Measurements from ENCODE around the gene TPCN2.
A peak's percentile ranks its signal among the peaks of the same experiment; 100 is the strongest.
"Not testable (repeated sequence)": the region's sequence is repeated elsewhere in the genome, so short reads cannot be mapped to it uniquely, and the experiment has no call there.

The TPCN2 gene

DNA sequence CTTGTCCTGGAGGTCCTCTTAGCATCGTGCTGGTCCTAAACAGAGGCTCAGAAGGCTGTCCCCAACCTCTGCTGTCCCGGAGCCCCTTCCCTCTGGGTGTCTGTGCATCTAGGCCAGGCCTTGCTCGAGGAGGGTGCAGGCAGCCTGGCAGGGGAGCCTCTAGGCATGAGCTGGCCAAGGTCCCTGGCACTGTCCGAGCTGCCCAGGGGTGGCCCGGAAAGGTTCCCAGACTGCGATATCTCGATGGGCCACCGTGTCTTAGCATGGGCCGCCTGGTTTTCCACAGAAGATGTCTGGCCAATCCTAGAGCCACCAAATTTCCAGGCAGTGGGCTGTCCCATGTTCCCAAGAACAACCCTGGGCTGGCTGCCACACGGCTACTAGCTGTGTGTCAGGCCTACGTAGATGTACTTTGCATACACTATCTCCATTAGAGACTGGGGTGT lies 82.4 kb downstream of the TPCN2 start:
- no peak for DNase-seq

GRCh38 chr11:69131644-69132300 lies 83.0 kb downstream of the TPCN2 start:
- no peak for DNase-seq

GRCh38 chr11:69132301-69132670 lies 83.6 kb downstream of the TPCN2 start:
- no peak for DNase-seq

DNA sequence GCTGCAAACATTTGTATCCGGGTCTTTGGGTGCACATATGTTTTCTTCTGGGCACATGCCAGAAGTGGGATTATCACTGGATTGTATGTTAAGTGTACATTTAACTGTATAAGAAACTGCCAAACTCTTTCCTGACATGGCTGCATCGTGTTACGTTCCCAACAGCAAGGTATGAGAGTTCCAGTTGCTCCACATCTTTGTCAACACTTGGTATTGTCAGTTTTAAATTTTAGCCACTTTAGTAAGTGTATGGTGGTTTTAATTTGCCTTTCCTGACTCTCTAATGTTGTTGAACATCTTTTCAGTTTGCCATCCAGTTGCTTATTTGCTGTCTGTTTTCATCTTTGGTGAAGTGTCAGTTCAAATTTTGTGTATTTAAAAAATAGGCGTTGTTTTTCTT lies 84.5 kb downstream of the TPCN2 start:
- no peak for DNase-seq

GRCh38 chr11:69134182-69134581 lies 85.5 kb downstream of the TPCN2 start:
- not testable (repeated sequence) for DNase-seq

DNA sequence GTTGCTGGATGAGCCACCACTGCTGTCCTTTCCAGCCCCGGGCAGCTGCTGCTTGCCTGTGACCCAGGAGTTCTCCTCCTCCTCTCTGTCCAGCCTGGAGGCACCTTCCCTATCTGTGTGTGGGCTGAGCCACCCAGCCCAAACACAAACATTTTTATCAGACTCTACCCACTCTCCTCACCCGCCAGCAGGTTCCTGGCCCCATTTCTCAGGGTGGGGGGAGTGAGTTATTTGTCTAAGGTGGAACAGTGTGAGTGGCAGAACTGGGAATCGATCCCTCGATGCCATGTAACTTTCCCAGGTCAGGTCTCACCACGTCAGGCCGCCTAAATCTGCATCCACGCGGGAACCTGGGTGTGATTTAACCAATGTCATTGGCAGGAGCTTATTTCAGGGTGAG lies 86.2 kb downstream of the TPCN2 start:
- DNase-seq, result no peak

GRCh38 chr11:69135420-69136363 lies 87.0 kb downstream of the TPCN2 start:
- DNase-seq, result no peak

GRCh38 chr11:69136471-69136870 lies 87.7 kb downstream of the TPCN2 start:
- no peak for DNase-seq

GRCh38 chr11:69137151-69137844 lies 88.6 kb downstream of the TPCN2 start:
- no peak for DNase-seq

DNA sequence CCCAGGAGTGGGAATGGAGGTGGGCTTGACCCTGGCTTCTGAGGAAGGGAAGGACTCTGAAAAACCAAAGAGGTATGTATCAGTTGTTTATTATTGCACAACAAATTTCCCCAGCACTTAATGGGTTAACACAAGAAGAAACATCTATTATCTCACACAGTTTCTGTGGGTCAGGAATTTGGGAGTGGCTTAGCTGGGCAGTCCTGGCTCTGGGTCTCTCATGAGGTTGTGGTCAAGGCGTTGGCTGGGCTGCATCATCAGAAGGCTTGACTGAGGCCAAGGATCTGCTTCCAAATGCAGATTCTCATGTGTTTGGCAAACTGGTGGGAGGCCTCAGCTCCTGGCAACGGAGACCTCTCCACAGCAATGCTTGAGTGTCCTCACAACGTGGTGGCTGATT lies 89.5 kb downstream of the TPCN2 start:
- no peak for DNase-seq

- DNase-seq, result not testable (repeated sequence)
These were observed 91.4 kb downstream of the TPCN2 start for GRCh38 chr11:69140161-69140560.

- DNase-seq, result no peak
These were observed 91.9 kb downstream of the TPCN2 start for GRCh38 chr11:69140635-69141034.

GRCh38 chr11:69141742-69142141 lies 93.0 kb downstream of the TPCN2 start:
- no peak for DNase-seq

- DNase-seq, result no peak
These were observed 94.2 kb downstream of the TPCN2 start for GRCh38 chr11:69142895-69143294.

- peak; percentile 34 for DNase-seq
These were observed 95.8 kb downstream of the TPCN2 start for GRCh38 chr11:69144316-69145049.

DNA sequence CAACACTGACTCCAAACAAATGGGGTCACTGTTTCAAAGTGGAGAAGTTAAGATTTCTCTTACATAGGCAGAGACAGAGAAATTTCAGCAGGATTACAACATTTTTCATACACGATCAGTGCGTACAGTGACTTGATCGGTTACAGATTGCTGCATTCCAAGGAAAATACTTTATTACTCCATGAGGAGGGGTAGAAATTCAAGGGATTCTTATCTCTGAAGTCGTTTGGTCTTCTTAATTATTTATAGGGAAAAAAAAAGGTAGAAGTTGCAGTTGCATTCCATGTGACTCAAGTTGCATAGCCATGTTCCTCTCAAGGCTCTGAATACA lies 96.3 kb downstream of the TPCN2 start:
- no peak for DNase-seq

DNA sequence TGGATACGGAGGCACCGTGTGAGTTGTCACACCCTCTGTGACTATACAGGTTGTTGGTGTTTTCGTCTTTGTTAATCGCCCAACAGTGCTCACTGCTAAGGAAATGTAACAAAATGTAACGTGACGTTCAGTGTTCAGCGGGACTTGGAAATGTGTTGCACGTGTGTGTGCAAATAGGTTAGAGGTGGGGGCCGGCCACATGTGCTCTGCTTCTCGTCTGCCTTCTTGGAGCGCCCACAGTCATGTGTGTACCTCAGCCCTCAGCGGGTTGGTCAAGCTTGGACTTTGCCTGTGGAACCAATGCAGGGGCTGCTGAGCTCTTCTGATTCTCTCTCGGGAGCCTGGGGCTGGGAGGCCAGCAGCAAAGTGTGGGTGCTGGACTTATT lies 99.6 kb downstream of the TPCN2 start:
- DNase-seq, result no peak

DNA sequence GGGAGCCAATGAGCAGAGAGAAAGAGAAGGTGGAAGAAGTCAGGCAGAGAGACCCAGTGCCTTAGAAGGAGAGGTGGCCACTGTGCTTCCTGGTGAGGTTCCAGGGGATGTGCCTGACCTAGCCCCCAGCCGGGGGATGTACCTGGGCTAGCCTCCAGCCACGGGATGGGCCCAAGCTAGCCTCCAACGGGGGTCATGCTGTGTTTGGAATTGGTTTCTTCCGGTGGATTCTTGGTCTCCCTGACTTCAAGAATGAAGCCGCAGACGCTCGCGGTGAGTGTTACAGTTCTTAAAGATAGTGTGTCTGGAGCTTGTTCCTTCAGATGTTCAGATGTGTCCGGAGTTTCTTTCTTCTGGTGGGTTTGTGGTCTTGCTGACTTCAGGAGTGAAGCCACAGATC lies 100.1 kb downstream of the TPCN2 start:
- DNase-seq, result no peak

GRCh38 chr11:69149338-69150045 lies 100.8 kb downstream of the TPCN2 start:
- not testable (repeated sequence) for DNase-seq

DNA sequence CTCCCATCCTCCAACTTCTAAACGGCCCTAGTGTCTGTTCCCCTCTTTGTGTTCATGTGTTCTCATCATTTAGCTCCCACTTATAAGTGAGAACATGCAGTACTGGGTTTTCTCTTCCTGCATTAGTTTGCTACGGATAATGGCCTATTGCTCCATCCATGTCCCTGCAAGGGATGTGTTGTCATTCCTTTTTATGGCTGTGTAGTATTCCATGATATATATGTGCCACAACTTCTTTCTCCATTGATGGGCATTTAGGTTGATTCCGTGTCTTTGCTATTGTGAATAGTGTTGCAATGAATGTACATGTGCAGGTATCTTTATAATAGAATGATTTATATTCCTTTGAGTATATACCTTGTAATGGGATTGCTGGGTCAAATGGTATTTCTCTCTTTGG lies 101.4 kb downstream of the TPCN2 start:
- DNase-seq, result no peak

- DNase-seq, result no peak
These were observed 103.1 kb downstream of the TPCN2 start for GRCh38 chr11:69151836-69152235.

GRCh38 chr11:69152733-69153421 lies 104.1 kb downstream of the TPCN2 start:
- no peak for DNase-seq

Data from stimulated activated CD4-positive, alpha-beta T cell treated with anti-CD3 and anti-CD28 coated beads, Interleukin-4, amount 100 ng/mL, for 24 hours (primary cell).